Stimulated activated CD4-positive, alpha-beta T cell treated with anti-CD3 and anti-CD28 coated beads, Interleukin-2, amount 100 ng/mL, for 4 hours (primary cell): ENCODE results near the gene STXBP2.
"Not testable (repeated sequence)": the region's sequence is repeated elsewhere in the genome, so short reads cannot be mapped to it uniquely, and the experiment has no call there.

Experiments
- DNase-seq: peaks from one replicate; pipeline ENCODE4 v3.0.0-alpha.2; 2020; ENCODE audit warnings: low read depth

Gene STXBP2

GRCh38 chr19:7632340-7633203 is 4.3 kb upstream of the STXBP2 start:
- DNase-seq: no peak

GRCh38 chr19:7633698-7634097 is 3.2 kb upstream of the STXBP2 start, which contains the start of gene PCP2:
Gene PCP2 (minus strand): TSS chr19:7633719. CDS start chr19:7633457, 262 bp downstream.
- no peak for DNase-seq

- DNase-seq: no peak
These were observed 1.2 kb upstream of the STXBP2 start for GRCh38 chr19:7635670-7636069.

- no peak for DNase-seq
These were observed 606 bp upstream of the STXBP2 start for GRCh38 chr19:7636317-7636690.

- DNase-seq: no peak
These were observed 705 bp downstream of the STXBP2 start for GRCh38 chr19:7637374-7638256.

- DNase-seq: no peak
These were observed 2.0 kb downstream of the STXBP2 start for GRCh38 chr19:7638802-7639465.

- no peak for DNase-seq
These were observed 3.0 kb downstream of the STXBP2 start for GRCh38 chr19:7639863-7640348.

GRCh38 chr19:7640803-7641202 is 3.9 kb downstream of the STXBP2 start:
- DNase-seq: no peak

GRCh38 chr19:7641290-7642276 is 4.7 kb downstream of the STXBP2 start:
- DNase-seq: no peak

- DNase-seq: no peak
These were observed 5.6 kb downstream of the STXBP2 start for GRCh38 chr19:7642295-7643030.

GRCh38 chr19:7643031-7643415 is 6.1 kb downstream of the STXBP2 start:
- DNase-seq: no peak

GRCh38 chr19:7643629-7644549 is 7.0 kb downstream of the STXBP2 start:
- DNase-seq: not testable (repeated sequence)

- no peak for DNase-seq
These were observed 7.6 kb downstream of the STXBP2 start for GRCh38 chr19:7644550-7644877.

GRCh38 chr19:7645163-7645562 is 8.3 kb downstream of the STXBP2 start:
- no peak for DNase-seq

GRCh38 chr19:7645656-7646425 is 8.9 kb downstream of the STXBP2 start:
- DNase-seq: no peak

- DNase-seq: no peak
These were observed 9.5 kb downstream of the STXBP2 start for GRCh38 chr19:7646426-7646700.

- DNase-seq: no peak
These were observed 10.2 kb downstream of the STXBP2 start for GRCh38 chr19:7647156-7647555.

GRCh38 chr19:7648265-7649014 is 11.5 kb downstream of the STXBP2 start:
- DNase-seq: no peak
